ACC112 (cell line): Measurements from ENCODE around the gene TMTC2.
A peak's percentile ranks its signal among the peaks of the same experiment; 100 is the strongest.

Experiments
- H2AFZ ChIP-seq: fragments of 200-600 bp; sonication (generic); one replicate; pipeline ENCODE4 v1.6.0; 2017; ENCODE audit warnings: antibody characterized with exemption, low read length; ENCODE audit not compliant: unreplicated experiment
- H3K27ac ChIP-seq: fragments of 200-600 bp; sonication (generic); 2 replicates; pipeline ENCODE4 v1.5.1; 2014; ENCODE audit warnings: low read depth, mild to moderate bottlenecking, antibody characterized with exemption, low read length, moderate library complexity
- H3K27me3 ChIP-seq: fragments of 200-600 bp; sonication (generic); 2 replicates; pipeline ENCODE4 v1.6.1; 2014; ENCODE audit warnings: mild to moderate bottlenecking, antibody characterized with exemption, low read length, moderate library complexity, mixed read lengths; ENCODE audit not compliant: insufficient read depth
- H3K36me3 ChIP-seq: fragments of 200-600 bp; sonication (generic); 2 replicates; pipeline ENCODE4 v1.6.1; 2016; ENCODE audit warnings: mild to moderate bottlenecking, antibody characterized with exemption, low read length, moderate library complexity, mixed read lengths; ENCODE audit not compliant: insufficient read depth
- H3K4me1 ChIP-seq: fragments of 200-600 bp; sonication (generic); one replicate; pipeline ENCODE4 v1.6.1; 2016; ENCODE audit warnings: low read length, mixed read lengths; ENCODE audit not compliant: insufficient read depth, unreplicated experiment, control insufficient read depth
- H3K4me3 ChIP-seq: fragments of 200-600 bp; sonication (generic); 2 replicates; pipeline ENCODE4 v1.5.1; 2014; ENCODE audit warnings: mild to moderate bottlenecking, low read depth, low read length
- H3K79me2 ChIP-seq: fragments of 200-600 bp; sonication (generic); one replicate; pipeline ENCODE4 v1.6.0; 2016; ENCODE audit warnings: low read length; ENCODE audit not compliant: control insufficient read depth, unreplicated experiment, insufficient read depth

The TMTC2 gene

GRCh38 chr12:82659343-82660207 is 27.1 kb upstream of the TMTC2 start:
- peaks cover 3% of the 10 kb centered on the region for H3K4me1 ChIP-seq
- no peak overlapping the region for H3K27ac ChIP-seq
- H3K27me3 ChIP-seq: no peaks in the 10 kb centered on the region
- no peaks in the 10 kb centered on the region for H3K36me3 ChIP-seq
- H3K4me3 ChIP-seq: no peak overlapping the region
- H2AFZ ChIP-seq: no peak overlapping the region
- no peaks in the 10 kb centered on the region for H3K79me2 ChIP-seq

- H3K27me3 ChIP-seq: no peaks in the 10 kb centered on the region
- H3K36me3 ChIP-seq: no peaks in the 10 kb centered on the region
- H3K4me3 ChIP-seq: no peak overlapping the region
- H3K79me2 ChIP-seq: no peaks in the 10 kb centered on the region
- H2AFZ ChIP-seq: no peak overlapping the region
- H3K4me1 ChIP-seq: peaks cover 3% of the 10 kb centered on the region
- no peak overlapping the region for H3K27ac ChIP-seq
Measured at GRCh38 chr12:82660541-82661325, 26.0 kb upstream of the TMTC2 start.

- Histone ChIP-seq H3K79me2 (no peaks in the 10 kb centered on the region), H3K36me3 (no peaks in the 10 kb centered on the region), H3K27me3 (peaks cover 12% of the 10 kb centered on the region; the same call in 1 of the 2 replicates)
Measured at GRCh38 chr12:82663893-82664292, 22.8 kb upstream of the TMTC2 start.

GRCh38 chr12:82665142-82665923 is 21.4 kb upstream of the TMTC2 start:
- H3K4me1 ChIP-seq: no peaks in the 10 kb centered on the region
- H3K79me2 ChIP-seq: no peaks in the 10 kb centered on the region
- H3K36me3 ChIP-seq: no peaks in the 10 kb centered on the region
- H2AFZ ChIP-seq: no peak overlapping the region
- H3K4me3 ChIP-seq: no peak overlapping the region
- peaks cover 12% of the 10 kb centered on the region; the same call in 1 of the 2 replicates for H3K27me3 ChIP-seq
- H3K27ac ChIP-seq: no peak overlapping the region

More at GRCh38 chr12:82663893-82664292, 22.8 kb upstream of the TMTC2 start:
- Histone ChIP-seq H3K27ac (no peak overlapping the region), H3K4me3 (no peak overlapping the region), H2AFZ (no peak overlapping the region), H3K4me1 (peaks cover 3% of the 10 kb centered on the region)

DNA sequence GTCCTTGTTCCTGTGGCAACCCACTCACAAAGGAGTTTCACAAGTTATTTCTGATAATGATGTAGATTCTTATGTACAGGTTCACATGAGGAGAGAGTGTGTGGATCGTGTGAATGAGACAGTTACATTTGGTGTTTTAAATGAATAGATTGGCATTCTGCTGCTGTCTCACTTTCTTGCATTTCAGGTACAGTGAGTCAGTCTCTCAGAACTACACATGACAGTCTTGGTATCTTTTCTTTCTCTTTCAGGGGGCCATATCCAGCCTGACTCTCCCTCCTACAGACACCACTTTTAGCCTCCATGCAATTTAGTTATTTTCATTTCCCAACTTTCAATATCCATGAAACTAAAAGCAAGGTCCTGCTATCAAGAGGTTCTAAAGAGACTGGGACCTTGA is 19.9 kb upstream of the TMTC2 start:
- Histone ChIP-seq H2AFZ (no peak overlapping the region), H3K79me2 (no peaks in the 10 kb centered on the region), H3K4me3 (no peak overlapping the region), H3K27ac (no peak overlapping the region), H3K36me3 (no peaks in the 10 kb centered on the region), H3K4me1 (no peaks in the 10 kb centered on the region), H3K27me3 (peaks cover 12% of the 10 kb centered on the region; the same call in 1 of the 2 replicates)

DNA sequence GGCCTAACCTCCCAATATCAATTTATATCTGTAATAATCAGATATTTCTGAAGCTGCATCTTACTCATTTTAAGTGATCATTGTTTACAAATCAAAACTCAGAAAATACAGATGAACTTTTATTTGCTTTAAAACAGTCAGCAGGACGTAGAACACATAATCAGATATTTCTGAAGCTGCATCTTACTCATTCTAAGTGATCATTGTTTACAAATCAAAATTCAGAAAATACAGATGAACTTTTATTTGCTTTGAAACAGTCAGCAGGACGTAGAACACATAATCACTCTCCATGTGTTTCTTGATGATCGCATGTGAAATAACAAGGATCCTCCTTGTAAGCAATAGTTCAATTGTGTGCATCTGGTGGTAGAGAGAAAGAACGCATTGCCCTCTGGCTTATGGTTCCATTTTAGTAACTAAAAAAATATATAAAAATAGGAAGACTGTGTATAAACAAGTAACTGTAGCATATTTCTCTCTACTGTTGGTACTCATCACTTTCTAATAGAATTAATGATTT is 15.0 kb upstream of the TMTC2 start:
- H3K79me2 ChIP-seq: no peaks in the 10 kb centered on the region
- H3K4me1 ChIP-seq: no peaks in the 10 kb centered on the region
- no peak overlapping the region for H3K4me3 ChIP-seq
- H3K36me3 ChIP-seq: no peaks in the 10 kb centered on the region
- H3K27me3 ChIP-seq: peaks cover 12% of the 10 kb centered on the region; the same call in 1 of the 2 replicates
- H3K27ac ChIP-seq: no peak overlapping the region
- no peak overlapping the region for H2AFZ ChIP-seq

DNA sequence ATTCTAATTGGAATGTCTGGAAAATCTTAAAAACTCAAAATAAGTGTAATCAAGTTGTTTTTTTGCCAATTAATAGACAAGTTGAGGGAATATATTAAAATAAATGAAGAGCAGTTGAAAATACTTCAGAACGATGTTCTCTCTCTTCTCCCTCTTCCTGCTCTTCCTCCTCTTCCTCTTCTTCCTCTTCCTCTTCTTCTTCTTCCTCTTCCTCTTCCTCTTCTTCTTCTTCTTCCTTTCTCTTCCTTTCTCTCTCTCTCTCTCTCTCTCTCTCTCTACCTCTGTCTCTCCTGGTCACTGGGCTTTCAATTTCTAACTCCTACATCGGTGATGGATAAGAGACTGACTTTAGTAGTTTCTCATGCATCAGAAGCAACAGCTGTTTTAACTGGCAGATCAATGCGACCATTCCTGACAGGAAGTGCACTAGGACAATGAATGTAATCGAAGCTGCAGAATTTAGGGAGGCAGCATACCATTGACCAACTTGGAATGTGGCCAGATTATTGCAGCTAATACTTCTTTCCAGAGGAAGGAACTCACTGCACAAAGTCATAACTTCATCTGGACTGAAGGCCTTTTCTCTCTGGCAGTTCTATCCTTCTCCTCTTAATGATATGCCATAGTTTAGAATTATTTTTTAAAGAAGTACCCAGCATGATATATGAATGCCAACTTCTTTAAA is 13.8 kb upstream of the TMTC2 start:
- H3K79me2 ChIP-seq: no peaks in the 10 kb centered on the region
- no peak overlapping the region for H3K4me3 ChIP-seq
- H3K36me3 ChIP-seq: no peaks in the 10 kb centered on the region
- H3K27ac ChIP-seq: no peak overlapping the region
- H2AFZ ChIP-seq: peak overlapping the region; percentile 23
- no peaks in the 10 kb centered on the region for H3K27me3 ChIP-seq
- H3K4me1 ChIP-seq: no peaks in the 10 kb centered on the region

DNA sequence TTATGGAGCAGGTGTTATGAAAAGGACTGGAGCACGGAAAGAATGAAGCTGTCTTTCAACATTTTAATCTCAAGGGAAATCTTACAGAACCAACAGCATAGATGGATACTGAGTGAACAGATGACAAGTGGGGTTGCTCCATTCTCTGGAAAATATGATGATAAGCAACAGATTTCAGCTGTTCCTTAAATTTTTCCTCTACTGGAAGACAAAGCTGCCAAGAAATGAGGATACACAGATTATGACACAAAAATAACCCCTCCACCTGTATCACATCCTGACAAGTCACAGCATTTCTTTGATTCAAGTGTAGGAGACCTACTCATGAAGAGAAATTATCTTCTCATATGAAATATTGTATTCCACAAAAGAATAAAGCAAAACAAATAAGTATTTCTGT is 13.0 kb upstream of the TMTC2 start:
- H3K27ac ChIP-seq: no peak overlapping the region
- H3K4me3 ChIP-seq: no peak overlapping the region
- H3K36me3 ChIP-seq: no peaks in the 10 kb centered on the region
- H2AFZ ChIP-seq: no peak overlapping the region
- H3K27me3 ChIP-seq: no peaks in the 10 kb centered on the region
- H3K79me2 ChIP-seq: no peaks in the 10 kb centered on the region
- no peaks in the 10 kb centered on the region for H3K4me1 ChIP-seq

DNA sequence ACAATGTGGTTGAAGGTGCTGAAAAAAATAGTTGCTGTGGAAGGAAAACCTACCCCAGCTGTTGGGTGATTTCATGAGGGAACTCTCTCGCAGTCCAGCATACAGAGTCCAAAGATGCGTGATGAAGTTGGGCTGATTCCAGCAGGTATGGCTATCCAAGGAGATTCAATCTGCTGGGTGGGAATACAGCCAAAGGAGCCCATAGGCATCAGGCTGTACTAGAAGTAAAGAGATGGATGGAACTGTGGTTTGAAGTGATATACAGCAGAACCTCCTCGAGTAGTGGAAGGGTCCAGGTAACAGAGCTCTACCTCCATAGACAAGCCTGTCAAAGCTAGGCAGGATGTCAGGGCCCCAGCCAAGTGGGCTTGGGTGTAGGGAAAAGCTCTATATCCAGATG is 11.5 kb upstream of the TMTC2 start:
- Histone ChIP-seq H3K27me3 (no peaks in the 10 kb centered on the region), H3K27ac (no peak overlapping the region), H3K4me1 (no peaks in the 10 kb centered on the region), H3K4me3 (no peak overlapping the region), H2AFZ (no peak overlapping the region), H3K79me2 (no peaks in the 10 kb centered on the region), H3K36me3 (no peaks in the 10 kb centered on the region)

- no peak overlapping the region for H3K27ac ChIP-seq
- peaks cover 8% of the 10 kb centered on the region for H3K27me3 ChIP-seq
- no peak overlapping the region for H2AFZ ChIP-seq
- no peaks in the 10 kb centered on the region for H3K79me2 ChIP-seq
- no peak overlapping the region for H3K4me3 ChIP-seq
- H3K36me3 ChIP-seq: no peaks in the 10 kb centered on the region
- no peaks in the 10 kb centered on the region for H3K4me1 ChIP-seq
Measured at GRCh38 chr12:82682326-82682725, 4.4 kb upstream of the TMTC2 start.
